Testis (tissue), 3 donors: Measurements from ENCODE around the gene TSBP1. TPM values are rescaled to one million over a fixed set of nuclear protein-coding genes. Genes with fewer than 3 reads are reported as not detected.

Experiments used
- DNase-seq: peaks from one replicate; pipeline ENCODE4 v3.0.0-alpha.2; 2019
- H3K27ac ChIP-seq, 2 donors: fragments of 200-600 bp; sonication (generic); one replicate each; pipeline ENCODE4 v1.5.1; 2019
- H3K27me3 ChIP-seq: fragments of 200-600 bp; sonication (generic); one replicate; pipeline ENCODE4 v1.5.1; 2019
- H3K36me3 ChIP-seq: fragments of 200-600 bp; sonication (generic); one replicate; pipeline ENCODE4 v1.5.1; 2017; ENCODE audit warnings: low read depth; ENCODE audit errors: missing control alignments
- H3K4me1 ChIP-seq: fragments of 200-600 bp; sonication (generic); one replicate; pipeline ENCODE4 v1.5.1; 2019
- H3K4me3 ChIP-seq, 2 donors: fragments of 200-600 bp; sonication (generic); one replicate each; pipeline ENCODE4 v1.5.1; 2017 to 2019
- H3K9me3 ChIP-seq: fragments of 200-600 bp; sonication (generic); one replicate; pipeline ENCODE4 v1.5.1; 2017
- CTCF ChIP-seq, 3 experiments: fragments of 450-650 bp in 2 of 3; fragments of 200-600 bp in 1 of 3; sonication (generic) in 1 of 3; IDR thresholded peaks; one replicate each; pipeline ENCODE4 v1.5.1; 2016 to 2019; ENCODE audit warnings: antibody characterized with exemption in 3 of 3, mild to moderate bottlenecking in 2 of 3, moderate library complexity in 1 of 3
- POLR2A ChIP-seq: fragments of 450-650 bp; IDR thresholded peaks from one replicate; pipeline ENCODE4 v1.6.1; 2017; ENCODE audit warnings: antibody characterized with exemption, mild to moderate bottlenecking, moderate library complexity
- WGBS, 2 donors: methylation state at CpG; one replicate each; pipeline ENCODE4 v1.1.5; 2018; 5-methylcytosine and 5-hydroxymethylcytosine counted together
- intact Hi-C: fragments of 100-400 bp; cut with DNase I; formaldehyde crosslinking; loops from one replicate; pipeline ENCODE4 v1.15.1; 2023; ENCODE audit warnings: low total_unique reads
- polyA plus RNA-seq: library from polyadenylated mRNA; stranded (reverse); fragments of 350-450 nt; fragmentation: Illumina TruSeq; extraction: RNeasy Lipid Tissue Mini Kit (QIAGEN cat#74804); gene quantifications from one replicate; pipeline ENCODE4 v1.2.3, GENCODE V29; 2014; ENCODE audit warnings: low read depth, low replicate concordance; ENCODE audit not compliant: insufficient read depth
- total RNA-seq, 2 donors: library from RNA; depleted of rRNA; stranded (reverse); fragments of >200 nt; gene quantifications; one replicate each; pipeline ENCODE4 v1.2.3, GENCODE V29; 2016

The TSBP1 gene
- total and polyA plus RNA-seq, 3 donors from 2014 or later: 11.8 to 21.0 (median 18.4) TPM

GRCh38 chr6:32402812-32403211 is 31.1 kb upstream of the TSBP1 start:
- WGBS, 2 donors: 78 to 89% methylated on average over 2 to 8 of the region's 8 CpGs

GRCh38 chr6:32401284-32401963 is 29.7 kb upstream of the TSBP1 start:
- WGBS, 2 donors: 26 to 43% methylated on average over 4 of the region's 4 CpGs
- intact Hi-C loops: no loop called here
- H3K4me3 ChIP-seq: no peak overlapping the region
- H3K4me1 ChIP-seq: no peaks in the 10 kb centered on the region
- no peak for DNase-seq
- H3K27me3 ChIP-seq: no peaks in the 10 kb centered on the region
- TF ChIP-seq CTCF (IDR thresholded peaks at IDR 0.05) (no peak), POLR2A (no peak)
- H3K27ac ChIP-seq: no peak overlapping the region
- H3K9me3 ChIP-seq: no peaks in the 10 kb centered on the region
- H3K36me3 ChIP-seq: no peaks in the 10 kb centered on the region

More at GRCh38 chr6:32402812-32403211, 31.1 kb upstream of the TSBP1 start:
- no peak for DNase-seq
- no peaks in the 10 kb centered on the region for H3K27me3 ChIP-seq
- TF ChIP-seq POLR2A: no peak
- TF ChIP-seq CTCF (IDR thresholded peaks at IDR 0.05): no peak
- H3K4me1 ChIP-seq: no peaks in the 10 kb centered on the region
- H3K9me3 ChIP-seq: no peaks in the 10 kb centered on the region
- H3K36me3 ChIP-seq: no peaks in the 10 kb centered on the region
- intact Hi-C loops: no loop called here
- H3K27ac ChIP-seq: no peak overlapping the region
- H3K4me3 ChIP-seq: no peak overlapping the region

GRCh38 chr6:32397252-32397920 is 25.7 kb upstream of the TSBP1 start:
- no peak overlapping the region for H3K4me3 ChIP-seq
- WGBS, 2 donors: 88 to 90% methylated on average over 7 of the region's 7 CpGs
- TF ChIP-seq POLR2A (no peak), CTCF (IDR thresholded peaks at IDR 0.05) (no peak)
- intact Hi-C loops: no loop called here
- no peaks in the 10 kb centered on the region for H3K4me1 ChIP-seq
- no peak for DNase-seq
- no peak overlapping the region for H3K27ac ChIP-seq
- H3K36me3 ChIP-seq: no peaks in the 10 kb centered on the region
- no peaks in the 10 kb centered on the region for H3K27me3 ChIP-seq
- H3K9me3 ChIP-seq: no peaks in the 10 kb centered on the region

GRCh38 chr6:32396028-32396427 is 24.3 kb upstream of the TSBP1 start:
- Histone ChIP-seq H3K36me3 (no peaks in the 10 kb centered on the region), H3K27ac (no peak overlapping the region), H3K27me3 (no peaks in the 10 kb centered on the region), H3K4me3 (no peak overlapping the region), H3K9me3 (no peaks in the 10 kb centered on the region), H3K4me1 (no peaks in the 10 kb centered on the region)
- intact Hi-C loops: no loop called here
- TF ChIP-seq POLR2A (no peak), CTCF (IDR thresholded peaks at IDR 0.05) (no peak)
- DNase-seq: no peak
- 93 to 95% methylated on average over 10 of the region's 10 CpGs for WGBS, 2 donors
